Epidermal melanocyte (primary cell): ENCODE measurements around the gene ABCB1.
"Not testable (repeated sequence)": the region's sequence is repeated elsewhere in the genome, so short reads cannot be mapped to it uniquely, and the experiment has no call there.

Experiments
- DNase-seq: peaks from one replicate; pipeline ENCODE4 v3.0.0; 2011; ENCODE audit warnings: low spot score; ENCODE audit not compliant: insufficient read length

The ABCB1 gene

DNA sequence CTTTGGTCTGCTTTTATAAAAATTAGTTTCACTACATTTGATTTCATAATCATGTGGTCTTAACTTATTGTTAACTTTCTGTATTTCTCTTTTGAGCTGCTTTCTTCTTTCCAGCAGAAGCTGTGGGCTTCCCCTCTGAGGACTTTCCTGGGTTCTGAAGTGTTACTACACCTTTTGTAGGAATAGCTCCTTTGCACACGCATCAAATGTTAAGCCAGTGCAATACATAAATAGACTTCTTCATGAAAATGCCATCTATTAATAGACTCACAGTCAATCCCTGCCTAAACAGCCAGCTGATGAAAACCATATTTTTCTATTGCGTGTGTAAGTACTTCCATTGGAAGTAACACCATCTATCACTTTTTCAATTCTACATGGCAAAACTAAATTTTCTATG is 126.7 kb downstream of the ABCB1 start:
- no peak for DNase-seq

DNA sequence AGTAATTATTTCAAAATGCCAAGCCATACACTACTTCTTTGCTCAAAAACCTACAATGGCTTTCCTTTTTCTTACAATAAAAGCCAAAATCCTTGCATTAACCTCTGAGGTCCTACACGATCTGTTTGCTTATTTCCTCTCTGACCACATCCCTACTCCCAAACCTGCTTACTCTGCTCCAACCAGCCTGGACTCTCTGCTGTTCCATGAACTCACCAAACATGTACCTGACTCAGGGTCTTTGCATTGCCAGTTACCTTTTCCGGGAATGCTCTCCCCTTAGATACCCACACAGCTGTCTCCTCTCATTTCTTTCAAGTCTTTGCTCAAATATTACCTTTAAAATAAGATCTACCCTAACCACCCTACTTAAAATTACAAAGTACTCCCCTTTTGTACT is 127.5 kb downstream of the ABCB1 start:
- no peak for DNase-seq

DNA sequence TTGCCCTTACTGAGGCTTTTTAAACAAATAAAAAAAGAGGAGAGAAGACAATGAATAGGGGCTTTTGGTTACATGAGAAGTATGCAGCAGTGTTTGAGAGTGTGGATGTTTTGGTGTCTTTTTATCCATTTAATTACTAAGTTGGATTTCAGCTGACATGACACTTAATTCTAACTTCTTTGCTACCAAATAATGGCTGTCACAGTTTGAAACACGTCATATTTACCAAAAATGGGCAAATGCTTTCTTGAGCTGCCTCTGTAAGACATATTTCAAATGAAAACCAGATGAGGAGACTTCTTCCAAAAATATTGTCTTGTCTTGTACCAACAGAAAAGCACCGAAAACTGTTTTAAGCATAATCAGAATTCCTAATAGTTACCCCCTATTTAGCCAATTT is 129.2 kb downstream of the ABCB1 start:
- no peak for DNase-seq

DNA sequence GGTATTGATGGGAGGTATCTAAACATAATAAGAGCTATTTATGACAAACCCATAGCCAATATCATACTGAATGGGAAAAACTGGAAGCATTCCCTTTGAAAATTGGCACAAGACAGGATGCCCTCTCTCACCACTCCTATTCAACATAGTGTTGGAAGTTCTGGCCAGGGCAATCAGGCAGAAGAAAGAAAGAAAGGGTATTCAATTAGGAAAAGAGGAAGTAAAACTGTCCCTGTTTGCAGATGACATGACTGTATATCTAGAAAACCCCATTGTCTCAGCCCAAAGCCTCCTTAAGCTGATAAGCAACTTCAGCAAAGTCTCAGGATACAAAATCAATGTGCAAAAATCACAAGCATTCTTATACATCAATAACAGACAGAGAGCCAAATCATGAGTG is 131.5 kb downstream of the ABCB1 start:
- not testable (repeated sequence) for DNase-seq

DNA sequence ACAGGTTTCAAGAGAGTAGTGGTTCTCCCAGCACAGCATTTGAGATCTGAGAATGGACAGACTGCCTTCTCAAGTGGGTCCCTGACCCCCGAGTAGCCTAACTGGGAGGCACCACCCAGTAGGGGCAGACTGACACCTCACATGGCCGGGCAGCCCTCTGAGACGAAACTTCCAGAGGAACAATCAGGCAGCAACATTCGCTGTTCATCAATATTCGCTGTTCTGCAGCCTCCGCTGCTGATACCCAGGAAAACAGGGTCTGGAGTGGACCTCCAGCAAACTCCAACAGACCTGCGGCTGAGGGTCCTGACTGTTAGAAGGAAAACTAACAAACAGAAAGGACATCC is 135.2 kb downstream of the ABCB1 start:
- not testable (repeated sequence) for DNase-seq

DNA sequence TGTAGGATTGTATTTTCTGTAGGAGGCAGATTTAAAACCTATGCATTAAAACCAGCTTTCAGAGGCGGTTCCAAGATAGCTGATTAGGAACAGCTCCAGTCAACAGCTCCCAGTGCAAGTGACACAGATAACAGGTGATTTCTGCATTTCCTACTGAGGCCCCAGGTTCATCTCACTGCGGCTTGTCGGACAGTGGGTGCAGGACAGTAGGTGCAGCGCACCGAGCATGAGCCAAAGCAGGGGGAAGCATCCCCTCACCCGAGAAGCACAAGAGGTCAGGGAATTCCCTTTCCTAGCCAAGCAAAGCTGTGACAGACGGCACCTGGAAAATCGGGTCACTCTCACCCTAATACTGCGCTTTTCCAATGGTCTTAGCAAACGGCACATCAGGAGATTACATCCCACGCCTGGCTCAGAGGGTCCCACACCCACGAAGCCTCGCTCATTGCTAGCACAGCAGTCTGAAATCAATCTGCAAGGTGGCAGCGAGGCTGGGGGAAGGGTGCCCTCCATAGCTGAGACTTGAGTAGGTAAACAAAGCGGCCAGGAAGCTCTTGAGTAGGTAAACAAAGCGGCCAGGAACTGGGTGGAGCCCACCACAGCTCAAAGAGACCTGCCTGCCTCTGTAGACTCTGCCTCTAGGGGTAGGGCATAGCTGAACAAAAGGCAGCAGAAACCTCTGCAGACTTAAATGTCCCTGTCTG is 135.7 kb downstream of the ABCB1 start:
- not testable (repeated sequence) for DNase-seq

DNA sequence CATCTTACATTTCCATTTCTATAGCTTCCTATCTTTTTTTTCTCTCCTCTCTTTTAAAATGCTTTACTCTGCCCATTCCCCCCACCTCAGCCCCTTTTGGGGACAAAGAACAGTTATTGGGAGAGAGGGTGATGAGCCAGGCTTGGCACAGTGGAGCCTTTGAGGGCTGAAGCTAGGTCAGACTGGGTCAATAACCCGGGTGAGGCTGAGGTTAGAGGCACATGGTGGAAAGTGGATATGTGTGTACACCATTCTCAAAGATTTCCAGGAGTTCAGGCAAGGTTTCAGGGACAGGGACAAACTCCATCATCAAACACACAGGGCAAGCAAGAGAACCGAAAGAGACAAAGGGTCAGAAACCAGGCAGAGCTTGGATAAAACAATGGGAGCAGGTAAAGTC is 136.7 kb downstream of the ABCB1 start:
- DNase-seq: no peak

DNA sequence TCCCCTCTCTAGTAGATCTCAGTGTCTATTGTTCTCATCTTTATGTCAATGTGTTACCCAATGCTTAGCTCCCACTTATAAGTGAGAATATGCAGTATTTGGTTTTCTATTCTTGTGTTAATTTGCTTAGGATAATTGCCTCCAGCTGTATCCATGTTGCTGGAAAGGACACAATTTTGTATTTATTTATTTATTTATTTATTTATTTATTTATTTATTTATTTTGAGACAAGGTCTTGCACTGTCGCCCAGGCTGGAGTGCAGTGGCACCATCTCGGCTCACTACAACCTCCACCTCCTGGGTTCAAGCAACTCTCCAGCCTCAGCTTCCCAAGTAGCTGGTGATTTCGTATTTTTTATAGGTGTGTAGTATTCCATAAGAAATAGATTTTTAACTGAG is 140.2 kb downstream of the ABCB1 start:
- not testable (repeated sequence) for DNase-seq

DNA sequence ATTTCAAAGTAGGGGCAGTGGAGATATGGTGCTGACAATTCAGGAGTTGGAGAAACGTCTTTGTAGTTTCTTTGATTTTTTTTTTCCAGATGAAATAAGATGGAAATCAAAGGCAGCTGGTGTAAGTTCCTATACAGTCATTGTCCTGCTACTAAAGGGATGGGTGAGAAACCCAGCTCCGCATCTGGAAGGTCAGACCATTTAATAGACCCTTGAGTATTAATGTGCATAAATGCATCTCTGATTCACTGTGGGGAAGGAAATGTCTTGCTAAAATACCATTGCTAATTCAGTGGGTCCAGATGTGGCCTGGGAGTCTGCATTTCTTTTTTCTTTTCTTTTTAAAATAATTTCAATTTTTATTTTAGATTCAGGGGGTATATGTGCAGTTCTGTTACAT is 140.7 kb downstream of the ABCB1 start:
- no peak for DNase-seq

DNA sequence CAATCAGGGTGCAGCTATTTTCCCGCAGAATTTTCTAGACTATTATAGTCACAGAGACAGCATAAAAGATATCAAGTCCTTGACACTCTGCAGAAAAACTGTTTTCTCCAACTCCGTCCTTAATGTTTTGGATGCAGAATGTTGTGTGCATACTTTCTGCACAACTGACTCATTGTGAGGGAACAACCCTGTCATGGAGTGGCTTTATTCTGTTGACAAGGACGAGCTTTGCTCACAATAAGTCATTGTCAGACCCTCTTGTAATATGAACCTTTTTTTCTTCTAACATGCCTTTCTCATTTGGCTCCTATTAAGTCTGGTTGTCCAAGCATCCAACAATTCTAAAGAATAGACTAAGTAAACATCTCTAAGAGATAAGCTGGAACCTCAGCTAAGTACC is 142.5 kb downstream of the ABCB1 start:
- DNase-seq: no peak

DNA sequence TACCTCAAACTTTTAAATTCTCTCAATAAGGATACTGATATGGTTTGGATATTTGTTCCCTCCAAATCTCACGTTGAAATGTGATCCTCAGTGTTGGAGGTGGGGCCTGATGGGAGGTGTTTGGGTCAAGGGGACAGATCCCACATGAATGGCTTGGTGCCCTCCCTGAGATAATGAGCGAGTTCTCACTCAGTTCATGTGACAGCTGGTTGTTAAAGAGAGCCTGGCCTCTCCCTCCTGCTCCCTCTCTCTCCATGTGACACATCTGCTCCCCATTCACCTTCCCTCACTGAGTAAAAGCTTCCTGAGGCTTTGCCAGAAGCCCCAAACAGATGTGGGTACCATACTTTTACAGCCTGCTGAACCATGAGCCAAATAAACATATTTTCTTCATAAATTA is 144.4 kb downstream of the ABCB1 start:
- no peak for DNase-seq
